WERI-Rb-1 (cell line): ENCODE data around the gene TNFRSF14.

Experiments
- DNase-seq: peaks from one replicate; pipeline ENCODE4 v3.0.0-alpha.2; 2020
- H3K27ac ChIP-seq: fragments of 250-450 bp; sonication (Bioruptor Pico); 2 replicates; pipeline ENCODE4 v1.5.1; 2020; ENCODE audit warnings: mild to moderate bottlenecking, moderate library complexity
- H3K27me3 ChIP-seq: fragments of 250-450 bp; sonication (Bioruptor Pico); 2 replicates; pipeline ENCODE4 v1.5.1; 2021; ENCODE audit warnings: mild to moderate bottlenecking, low read depth, moderate library complexity; ENCODE audit not compliant: insufficient read depth, severe bottlenecking
- H3K36me3 ChIP-seq: fragments of 250-450 bp; sonication (Bioruptor Pico); 2 replicates; pipeline ENCODE4 v1.5.1; 2020; ENCODE audit warnings: mild to moderate bottlenecking, moderate library complexity
- H3K4me3 ChIP-seq: 2 replicates; pipeline ENCODE4 v1.5.1; 2011; ENCODE audit warnings: low read depth, mild to moderate bottlenecking, control low read depth, low read length
- H3K9me3 ChIP-seq: fragments of 250-450 bp; sonication (Bioruptor Pico); 2 replicates; pipeline ENCODE4 v1.5.1; 2021; ENCODE audit warnings: mild to moderate bottlenecking, moderate library complexity; ENCODE audit not compliant: severe bottlenecking
- CTCF ChIP-seq: IDR thresholded peaks from 2 replicates; pipeline ENCODE4 v1.5.1; 2011; ENCODE audit warnings: low read depth, mild to moderate bottlenecking, control low read depth, inconsistent platforms, low read length

TNFRSF14 gene

GRCh38 chr1:2561898-2562895 is 6.0 kb downstream of the TNFRSF14 start:
- peak; percentile 61 for TF ChIP-seq CTCF
- no peaks in the 10 kb centered on the region for H3K36me3 ChIP-seq
- DNase-seq, result no peak
- no peaks in the 10 kb centered on the region for H3K9me3 ChIP-seq
- no peaks in the 10 kb centered on the region for H3K27me3 ChIP-seq
- no peak overlapping the region for H3K27ac ChIP-seq
- H3K4me3 ChIP-seq, result no peak overlapping the region

- no peak for DNase-seq
- H3K27ac ChIP-seq, result no peak overlapping the region
- H3K4me3 ChIP-seq, result no peak overlapping the region
- H3K27me3 ChIP-seq, result no peaks in the 10 kb centered on the region
- no peaks in the 10 kb centered on the region for H3K36me3 ChIP-seq
- no peak for TF ChIP-seq CTCF
- no peaks in the 10 kb centered on the region for H3K9me3 ChIP-seq
Observed at GRCh38 chr1:2563205-2563604, 7.0 kb downstream of the TNFRSF14 start.

- Histone ChIP-seq H3K9me3 (no peaks in the 10 kb centered on the region), H3K36me3 (no peaks in the 10 kb centered on the region), H3K27ac (no peak overlapping the region), H3K27me3 (no peaks in the 10 kb centered on the region), H3K4me3 (no peak overlapping the region)
- no peak for DNase-seq
- TF ChIP-seq CTCF, result no peak
Observed at GRCh38 chr1:2564006-2564814, 8.0 kb downstream of the TNFRSF14 start.

GRCh38 chr1:2564815-2565374 is 8.7 kb downstream of the TNFRSF14 start:
- no peak overlapping the region for H3K4me3 ChIP-seq
- no peak for DNase-seq
- H3K9me3 ChIP-seq, result no peaks in the 10 kb centered on the region
- TF ChIP-seq CTCF, result no peak
- no peak overlapping the region for H3K27ac ChIP-seq
- H3K36me3 ChIP-seq, result no peaks in the 10 kb centered on the region
- H3K27me3 ChIP-seq, result no peaks in the 10 kb centered on the region

GRCh38 chr1:2566101-2567045 is 10.2 kb downstream of the TNFRSF14 start:
- no peak overlapping the region for H3K4me3 ChIP-seq
- H3K36me3 ChIP-seq, result no peaks in the 10 kb centered on the region
- no peaks in the 10 kb centered on the region for H3K27me3 ChIP-seq
- H3K9me3 ChIP-seq, result peaks cover 3% of the 10 kb centered on the region
- H3K27ac ChIP-seq, result no peak overlapping the region
- no peak for DNase-seq
- no peak for TF ChIP-seq CTCF
